Subcutaneous abdominal adipose tissue (tissue), 5 donors: Measurements from ENCODE around the gene SLC29A1.

Experiments
- H3K27ac ChIP-seq: one replicate; pipeline ENCODE4 v1.7.0; 2013; ENCODE audit warnings: low read depth, mild to moderate bottlenecking, inconsistent platforms, low read length, moderate library complexity
- H3K27me3 ChIP-seq, 5 donors: one replicate each; pipeline ENCODE4 v1.7.0; 2013; ENCODE audit warnings: low read length in 5 of 5, inconsistent platforms in 1 of 5; ENCODE audit not compliant: control insufficient read depth in 5 of 5, insufficient read depth in 4 of 5
- H3K36me3 ChIP-seq, 5 donors: one replicate each; pipeline ENCODE4 v1.7.0; 2013; ENCODE audit warnings: low read length in 5 of 5; ENCODE audit not compliant: control insufficient read depth in 5 of 5, insufficient read depth in 5 of 5
- H3K4me1 ChIP-seq, 5 donors: one replicate each; pipeline ENCODE4 v1.7.0; 2013; ENCODE audit warnings: low read length in 5 of 5, mild to moderate bottlenecking in 3 of 5, moderate library complexity in 1 of 5; ENCODE audit not compliant: control insufficient read depth in 5 of 5, insufficient read depth in 5 of 5
- H3K4me3 ChIP-seq, 5 donors: one replicate each; pipeline ENCODE4 v1.7.0; 2013; ENCODE audit warnings: low read length in 5 of 5, low read depth in 1 of 5
- H3K9ac ChIP-seq, 5 donors: one replicate each; pipeline ENCODE4 v1.7.0; 2013; ENCODE audit warnings: low read length in 5 of 5, mild to moderate bottlenecking in 4 of 5, moderate library complexity in 3 of 5
- H3K9me3 ChIP-seq, 5 donors: one replicate each; pipeline ENCODE4 v1.7.0; 2013; ENCODE audit warnings: low read length in 5 of 5; ENCODE audit not compliant: control insufficient read depth in 5 of 5
- donor health status: healthy.
- donor health status: healthy.
- donor health status: healthy.
- donor health status: healthy.
- donor health status: healthy.

SLC29A1 gene

DNA sequence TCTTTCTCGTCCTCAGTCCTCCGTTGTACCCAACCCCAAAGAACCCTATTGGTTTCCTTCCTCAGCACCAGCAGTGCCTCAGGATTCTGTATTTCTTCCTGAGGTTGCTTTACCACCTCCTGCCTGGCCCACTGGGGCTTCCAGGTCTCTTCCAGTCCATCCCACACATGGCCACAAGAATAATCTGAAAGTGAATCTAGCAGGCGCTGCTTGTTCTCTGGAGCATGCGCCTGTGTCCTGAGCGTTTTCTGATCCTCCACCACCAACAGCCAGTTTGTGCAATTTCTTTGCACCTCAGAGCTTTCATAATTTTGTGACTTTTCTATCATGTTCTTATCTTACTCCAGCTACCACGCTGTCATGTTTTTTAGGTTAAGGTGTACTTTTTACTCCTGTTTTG lies 11.9 kb downstream of the SLC29A1 start:
- H3K27ac ChIP-seq = peak overlapping the region; percentile 94
- no peaks in the 10 kb centered on the region for H3K9me3 ChIP-seq
- H3K9ac ChIP-seq = peak overlapping the region in 3 of 5 donors; percentile 50 to 58 (median 54)
- H3K27me3 ChIP-seq = no peaks in the 10 kb centered on the region
- no peak overlapping the region for H3K4me3 ChIP-seq
- H3K36me3 ChIP-seq = peaks cover 0 to 40% (median 38%) of the 10 kb centered on the region in 5 donors
- H3K4me1 ChIP-seq = peaks cover 13 to 76% (median 67%) of the 10 kb centered on the region in 5 donors

DNA sequence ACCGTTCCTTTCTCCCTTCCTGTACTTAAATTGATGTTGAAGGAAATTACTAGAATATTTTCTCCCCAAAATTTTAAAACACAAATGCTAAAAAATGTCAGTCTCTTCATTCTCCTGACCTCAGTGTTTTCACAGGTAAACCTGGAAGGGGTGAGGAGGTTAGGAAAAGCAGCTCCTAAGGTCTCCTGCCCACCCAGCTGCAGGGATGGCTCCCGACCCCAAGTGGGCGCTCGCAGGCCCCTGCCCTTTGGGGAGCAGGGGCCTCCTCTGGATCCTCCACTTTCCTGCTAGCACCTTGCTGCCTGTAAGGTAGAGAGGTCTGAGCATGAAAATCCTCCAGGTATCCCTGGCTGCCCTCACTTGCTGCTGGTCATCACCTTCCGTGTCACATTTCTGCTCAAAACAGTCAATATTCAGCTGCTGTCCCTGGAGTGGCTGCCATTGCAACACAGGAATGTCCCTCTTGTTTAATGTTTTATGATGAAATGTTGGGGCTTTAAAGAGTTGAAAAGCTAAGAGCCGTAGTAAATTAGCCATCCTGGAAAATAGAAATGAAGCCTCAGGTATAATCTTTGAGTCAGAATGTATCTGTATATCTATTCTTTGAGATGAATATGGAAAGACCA lies 12.6 kb downstream of the SLC29A1 start:
- H3K9ac ChIP-seq = peak overlapping the region in 1 of 5 donors; percentile 54
- peaks cover 13 to 70% (median 59%) of the 10 kb centered on the region in 5 donors for H3K4me1 ChIP-seq
- H3K27ac ChIP-seq = peak overlapping the region; percentile 94
- no peaks in the 10 kb centered on the region for H3K27me3 ChIP-seq
- H3K9me3 ChIP-seq = no peaks in the 10 kb centered on the region
- H3K4me3 ChIP-seq = no peak overlapping the region
- H3K36me3 ChIP-seq = peaks cover 0 to 33% (median 31%) of the 10 kb centered on the region in 5 donors

DNA sequence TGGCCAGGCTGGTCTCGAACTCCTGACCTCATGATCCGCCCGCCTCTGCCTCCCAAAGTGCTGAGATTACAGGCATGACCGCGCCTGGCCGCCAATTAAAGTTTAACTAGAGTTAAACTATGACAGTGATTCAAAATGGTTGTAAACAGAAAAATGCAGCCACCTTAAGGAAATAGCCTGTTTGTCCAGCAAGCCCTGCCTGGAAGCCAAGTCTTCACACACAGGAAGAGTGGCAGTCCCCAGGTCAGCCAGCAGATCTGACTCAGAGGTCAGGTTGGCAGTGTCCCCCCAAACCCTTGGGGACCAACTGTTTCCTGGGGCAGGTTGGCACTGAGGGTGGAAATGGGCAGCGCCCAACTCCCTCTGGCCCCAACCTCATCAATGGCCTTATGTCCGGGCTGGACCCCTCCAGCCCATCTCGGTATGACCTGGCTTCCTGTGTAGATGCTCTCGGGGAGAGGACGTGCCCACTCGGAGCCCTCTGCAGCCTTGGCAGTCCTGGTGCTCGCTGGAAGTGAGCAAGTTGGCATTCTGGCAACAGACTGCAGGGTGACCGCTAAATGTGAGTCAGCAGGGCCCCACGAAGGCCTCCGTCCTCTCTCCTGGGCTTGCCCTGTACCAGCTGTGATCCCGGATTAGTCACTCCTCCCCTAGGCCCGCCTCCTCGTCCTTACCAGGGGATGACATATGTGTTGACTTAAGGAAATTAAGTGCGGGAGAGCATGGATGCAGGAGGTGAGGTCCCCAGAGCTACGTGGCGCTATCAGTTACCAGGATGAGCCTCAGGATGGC lies 13.8 kb downstream of the SLC29A1 start:
- H3K36me3 ChIP-seq = peaks cover 0 to 21% (median 18%) of the 10 kb centered on the region in 5 donors
- H3K4me1 ChIP-seq = peaks cover 13 to 60% (median 54%) of the 10 kb centered on the region in 5 donors
- no peaks in the 10 kb centered on the region for H3K27me3 ChIP-seq
- peak overlapping the region; percentile 94 for H3K27ac ChIP-seq
- H3K9ac ChIP-seq = peak overlapping the region in 4 of 5 donors; percentile 53 to 72 (median 63)
- no peaks in the 10 kb centered on the region for H3K9me3 ChIP-seq
- H3K4me3 ChIP-seq = peak overlapping the region; percentile 59 to 75 (median 65)

DNA sequence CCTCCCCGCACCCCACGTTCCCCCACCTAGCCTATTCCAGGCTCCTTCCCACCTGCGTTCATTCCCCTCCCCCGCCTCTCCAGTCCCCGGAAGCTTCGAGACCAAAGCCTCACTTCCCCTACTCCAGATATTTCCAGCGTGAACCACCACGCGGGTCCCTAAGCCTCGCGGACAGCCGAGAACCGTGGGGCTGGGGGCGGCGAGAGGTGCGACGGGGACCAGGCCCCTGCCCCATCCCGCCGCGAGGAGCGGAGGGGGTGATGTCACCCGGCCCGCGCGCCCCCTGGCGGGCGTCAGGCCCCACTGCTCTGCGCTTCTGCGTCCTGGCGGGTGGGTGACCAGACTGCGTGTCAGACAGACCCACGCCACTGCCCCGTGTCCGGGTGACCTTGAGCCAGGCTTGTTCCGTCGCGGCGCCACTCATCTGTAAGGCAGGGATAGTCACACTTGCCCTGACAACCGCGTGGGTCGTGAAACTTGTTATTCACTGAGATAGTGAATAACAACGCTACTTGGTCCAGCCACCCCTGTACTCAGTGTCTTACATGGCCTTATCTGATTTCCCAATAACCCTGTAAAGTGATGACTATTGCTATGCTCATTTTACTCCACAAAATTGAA lies 14.5 kb downstream of the SLC29A1 start:
- peak overlapping the region in 4 of 5 donors; percentile 53 to 72 (median 63) for H3K9ac ChIP-seq
- peak overlapping the region; percentile 94 for H3K27ac ChIP-seq
- no peaks in the 10 kb centered on the region for H3K27me3 ChIP-seq
- peaks cover 0 to 14% (median 11%) of the 10 kb centered on the region in 5 donors for H3K36me3 ChIP-seq
- H3K9me3 ChIP-seq = no peaks in the 10 kb centered on the region
- peak overlapping the region; percentile 59 to 75 (median 65) for H3K4me3 ChIP-seq
- H3K4me1 ChIP-seq = peaks cover 11 to 53% (median 47%) of the 10 kb centered on the region in 5 donors

DNA sequence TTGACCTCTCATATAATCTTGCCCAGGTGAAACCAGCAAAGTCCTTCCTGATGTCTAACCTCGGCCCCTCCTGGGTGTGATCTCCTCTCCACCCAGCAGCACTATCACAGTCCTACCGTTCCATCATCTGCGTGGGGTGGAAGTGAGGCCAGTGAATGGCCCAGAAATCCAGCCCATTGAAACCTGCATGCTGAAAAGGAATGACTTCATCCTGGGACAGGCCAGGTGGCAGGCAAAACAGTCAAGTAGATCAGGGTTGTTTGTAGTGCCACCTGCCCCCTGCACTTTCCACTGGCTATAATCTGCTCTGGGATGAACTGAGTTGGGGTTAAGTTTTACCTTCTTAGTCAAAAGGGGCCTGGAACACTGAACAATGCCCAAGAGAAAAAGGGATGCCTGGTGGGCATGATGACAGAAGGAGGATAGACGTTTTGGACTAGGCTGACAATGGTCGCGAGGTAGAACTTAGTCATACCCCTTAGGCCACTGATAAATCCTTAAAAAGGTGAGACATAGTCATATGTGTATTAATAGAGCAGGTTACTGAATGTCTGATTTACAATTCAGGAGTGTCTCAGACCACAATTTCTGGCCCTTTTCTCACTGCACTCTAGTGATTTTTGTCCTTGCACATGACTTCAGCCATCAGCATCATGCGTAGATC lies 15.4 kb downstream of the SLC29A1 start:
- Histone ChIP-seq H3K27ac (peak overlapping the region; percentile 94), H3K27me3 (no peaks in the 10 kb centered on the region)

DNA sequence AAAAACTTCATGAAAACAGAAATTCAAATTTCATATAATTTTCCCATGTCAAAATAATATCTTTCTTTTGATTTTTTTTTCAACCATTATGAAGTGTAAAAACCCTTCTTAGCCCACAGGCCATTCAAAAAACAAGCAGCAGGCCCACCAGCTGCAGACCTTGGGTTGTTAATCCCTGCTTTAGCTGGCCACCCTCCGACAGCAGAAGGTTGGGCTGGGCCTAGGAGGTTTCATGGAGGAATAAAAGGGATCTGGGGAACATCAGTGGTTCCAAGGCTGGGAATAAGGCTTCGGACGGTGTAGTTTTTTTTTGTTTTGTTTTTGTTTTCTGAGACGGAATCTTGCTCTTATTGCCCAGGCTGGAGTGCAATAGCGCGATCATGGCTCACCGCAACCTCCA lies 19.9 kb downstream of the SLC29A1 start:
- Histone ChIP-seq H3K27me3 (no peaks in the 10 kb centered on the region), H3K4me1 (peaks cover 3 to 24% (median 17%) of the 10 kb centered on the region in 5 donors), H3K9ac (no peak overlapping the region), H3K9me3 (no peaks in the 10 kb centered on the region), H3K27ac (no peak overlapping the region), H3K36me3 (peaks cover 0 to 4% (median 0%) of the 10 kb centered on the region in 5 donors), H3K4me3 (no peak overlapping the region)

More for the DNA sequence above, 15.4 kb downstream of the SLC29A1 start:
- peaks cover 8 to 44% (median 38%) of the 10 kb centered on the region in 5 donors for H3K4me1 ChIP-seq
- H3K9ac ChIP-seq = peak overlapping the region in 1 of 5 donors; percentile 30
- H3K36me3 ChIP-seq = peaks cover 0 to 6% (median 4%) of the 10 kb centered on the region in 5 donors
- H3K4me3 ChIP-seq = no peak overlapping the region
- H3K9me3 ChIP-seq = no peaks in the 10 kb centered on the region

DNA sequence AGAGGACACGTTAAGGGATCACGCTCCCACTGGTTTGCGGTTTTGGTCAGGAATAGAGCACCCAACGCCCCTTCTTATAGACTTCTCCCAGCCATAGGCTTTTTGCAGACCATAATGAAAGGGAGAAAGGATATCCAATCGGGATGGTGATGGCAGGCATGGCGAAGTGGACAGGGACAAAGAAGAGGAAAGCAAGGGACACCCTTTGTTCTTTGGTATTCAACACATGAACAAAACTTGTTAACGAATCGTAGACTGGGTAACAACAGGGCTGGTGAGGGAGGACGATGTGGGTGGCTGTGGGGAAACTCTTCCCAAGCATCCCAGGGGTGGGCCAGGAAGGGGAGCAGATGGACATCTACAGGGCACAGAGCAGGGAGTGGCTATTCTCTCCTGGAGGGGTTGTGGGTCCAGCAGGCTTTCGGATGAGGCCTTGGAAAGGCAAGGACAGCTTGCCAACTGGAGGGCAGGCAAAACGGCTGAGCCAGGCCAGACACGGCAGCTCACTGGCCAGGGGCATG lies 22.1 kb downstream of the SLC29A1 start:
- Histone ChIP-seq H3K9me3 (no peaks in the 10 kb centered on the region), H3K4me3 (peak overlapping the region in 4 of 5 donors; percentile 86 to 99 (median 98)), H3K36me3 (peaks cover 12 to 22% (median 21%) of the 10 kb centered on the region in 5 donors), H3K9ac (peak overlapping the region in 3 of 5 donors; percentile 92 to 100 (median 100)), H3K4me1 (peaks cover 7 to 39% (median 30%) of the 10 kb centered on the region in 5 donors), H3K27me3 (no peaks in the 10 kb centered on the region), H3K27ac (peak overlapping the region; percentile 99)

DNA sequence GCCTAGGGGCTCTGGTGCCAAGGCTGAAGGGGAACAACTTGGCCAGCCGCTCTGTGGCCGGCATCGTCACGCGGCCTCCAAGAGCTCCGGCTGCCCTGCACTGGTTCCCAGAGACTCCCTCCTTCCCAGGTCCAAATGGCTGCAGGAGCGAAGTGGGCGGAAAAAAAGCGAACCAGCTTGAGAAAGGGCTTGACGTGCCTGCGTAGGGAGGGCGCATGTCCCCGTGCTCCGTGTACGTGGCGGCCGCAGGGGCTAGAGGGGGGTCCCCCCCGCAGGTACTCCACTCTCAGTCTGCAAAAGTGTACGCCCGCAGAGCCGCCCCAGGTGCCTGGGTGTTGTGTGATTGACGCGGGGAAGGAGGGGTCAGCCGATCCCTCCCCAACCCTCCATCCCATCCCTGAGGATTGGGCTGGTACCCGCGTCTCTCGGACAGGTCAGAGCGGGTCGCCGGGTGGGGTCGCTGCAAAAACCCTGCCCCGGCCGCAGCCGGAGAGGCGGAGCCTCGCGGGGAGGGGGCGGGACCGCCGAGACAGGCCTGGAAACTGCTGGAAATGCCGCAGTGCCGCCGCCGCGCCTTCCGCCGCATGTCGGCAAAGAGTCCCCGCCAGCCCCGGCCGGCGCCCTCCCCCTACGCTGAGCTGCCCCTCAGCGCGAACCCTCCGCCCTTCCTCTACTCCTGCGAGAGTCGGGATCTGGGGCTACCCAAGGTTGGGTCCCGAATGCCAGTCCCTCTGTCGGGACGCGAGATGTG lies 22.7 kb downstream of the SLC29A1 start:
- H3K4me3 ChIP-seq = peak overlapping the region; percentile 86 to 99 (median 98)
- no peaks in the 10 kb centered on the region for H3K27me3 ChIP-seq

More for the DNA sequence above, 22.7 kb downstream of the SLC29A1 start:
- Histone ChIP-seq H3K4me1 (peaks cover 7 to 39% (median 30%) of the 10 kb centered on the region in 5 donors), H3K9ac (peak overlapping the region; percentile 91 to 100 (median 98)), H3K27ac (peak overlapping the region; percentile 99), H3K36me3 (peaks cover 18 to 29% (median 27%) of the 10 kb centered on the region in 5 donors), H3K9me3 (no peaks in the 10 kb centered on the region)
